Immature natural killer cell (primary cell): Measurements from ENCODE around the gene PSMD6. TPM values are rescaled to one million over a fixed set of nuclear protein-coding genes. Genes with fewer than 3 reads are reported as not detected.
A peak's percentile ranks its signal among the peaks of the same experiment; 100 is the strongest.

Experiments used
- DNase-seq, 3 donors: peaks; one replicate each; pipeline ENCODE4 v3.0.0; 2022; ENCODE audit warnings: mixed read lengths in 1 of 3
- H3K27ac Mint-ChIP-seq, 6 donors: one replicate each; pipeline ENCODE4 v1.8.0; 2020; ENCODE audit warnings: mixed read lengths in 6 of 6, mild to moderate bottlenecking in 5 of 6, inconsistent platforms in 4 of 6, moderate library complexity in 3 of 6
- H3K27me3 Mint-ChIP-seq, 3 donors: one replicate each; pipeline ENCODE4 v1.8.0; 2020 to 2021; ENCODE audit warnings: low read depth in 3 of 3, mild to moderate bottlenecking in 3 of 3, mixed read lengths in 3 of 3, moderate library complexity in 3 of 3, inconsistent platforms in 1 of 3
- H3K36me3 Mint-ChIP-seq, 3 donors: one replicate each; pipeline ENCODE4 v1.8.0; 2020; ENCODE audit warnings: mixed read lengths in 3 of 3, inconsistent platforms in 2 of 3, mild to moderate bottlenecking in 2 of 3
- H3K4me1 Mint-ChIP-seq, 2 donors: one replicate each; pipeline ENCODE4 v1.8.0; 2020; ENCODE audit warnings: inconsistent platforms in 2 of 2, mild to moderate bottlenecking in 2 of 2, mixed read lengths in 2 of 2, moderate library complexity in 1 of 2
- H3K4me3 Mint-ChIP-seq, 5 donors: one replicate each; pipeline ENCODE4 v1.8.0; 2020; ENCODE audit warnings: mild to moderate bottlenecking in 5 of 5, mixed read lengths in 5 of 5, inconsistent platforms in 3 of 5, moderate library complexity in 3 of 5
- H3K9me3 Mint-ChIP-seq, 6 donors: one replicate each; pipeline ENCODE4 v1.8.0; 2020; ENCODE audit warnings: mild to moderate bottlenecking in 6 of 6, mixed read lengths in 6 of 6, inconsistent platforms in 4 of 6, moderate library complexity in 3 of 6
- polyA plus RNA-seq, 3 donors: library from polyadenylated mRNA; unstranded; fragments of 300-500 nt; fragmentation: Illumina TruSeq; gene quantifications; one replicate each; pipeline ENCODE4 v1.2.3, GENCODE V29; 2021

Gene PSMD6
- 100 to 1,000 TPM in 2 of 3 donors, 10 to 100 TPM in 1; 92.3 to 161 (median 124) TPM for polyA plus RNA-seq

DNA sequence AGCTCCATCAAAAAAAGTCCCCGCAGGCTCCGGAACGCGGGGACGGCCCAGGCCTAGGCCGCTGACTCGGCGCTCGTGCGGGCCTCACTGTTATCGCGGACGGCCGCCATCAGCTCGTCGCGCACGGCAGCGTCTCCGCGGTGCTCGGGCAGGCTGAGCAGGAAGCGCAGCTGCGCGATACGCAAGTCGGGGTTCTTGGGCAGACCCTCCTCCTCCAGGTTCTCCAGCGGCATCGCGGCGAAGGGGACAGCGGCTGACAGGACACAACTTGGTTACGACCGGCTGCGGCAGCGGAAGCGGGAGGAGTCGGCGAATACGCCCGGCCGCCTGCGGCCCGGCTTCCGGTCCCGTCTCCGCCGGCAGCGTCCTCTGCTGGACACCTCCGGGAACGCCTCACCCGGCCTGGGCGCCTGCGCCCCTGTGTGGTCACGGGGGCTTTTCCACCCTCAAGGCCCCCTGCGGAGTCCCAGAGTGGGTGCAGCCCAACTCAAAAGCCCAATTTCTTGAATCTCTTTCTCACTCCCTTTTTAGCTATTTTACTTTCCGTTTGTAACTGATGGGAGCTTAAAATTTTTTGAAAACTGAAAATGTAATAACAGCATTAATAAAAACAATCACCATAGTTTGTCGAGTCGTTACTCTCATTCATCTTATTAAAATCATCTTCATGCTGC lies at the start of gene PSMD6:
Gene PSMD6 (minus strand): TSS at position 308 of the 674 bp plus-strand sequence. CDS start 75 bp downstream, at position 233.
- Mint-ChIP-seq H3K27me3 (peaks cover 8 to 11% (median 10%) of the 10 kb centered on the region in 3 donors), H3K4me1 (peaks cover 29 to 48% of the 10 kb centered on the region in 2 donors), H3K27ac (peak within 1 kb of the TSS; percentile 80 to 93 (median 88)), H3K36me3 (peaks cover 5 to 9% (median 8%) of the 10 kb centered on the region in 3 donors), H3K4me3 (peak within 1 kb of the TSS; percentile 88 to 89 (median 88)), H3K9me3 (no peaks in the 10 kb centered on the region)
- peak; percentile 91 to 93 (median 92) for DNase-seq

DNA sequence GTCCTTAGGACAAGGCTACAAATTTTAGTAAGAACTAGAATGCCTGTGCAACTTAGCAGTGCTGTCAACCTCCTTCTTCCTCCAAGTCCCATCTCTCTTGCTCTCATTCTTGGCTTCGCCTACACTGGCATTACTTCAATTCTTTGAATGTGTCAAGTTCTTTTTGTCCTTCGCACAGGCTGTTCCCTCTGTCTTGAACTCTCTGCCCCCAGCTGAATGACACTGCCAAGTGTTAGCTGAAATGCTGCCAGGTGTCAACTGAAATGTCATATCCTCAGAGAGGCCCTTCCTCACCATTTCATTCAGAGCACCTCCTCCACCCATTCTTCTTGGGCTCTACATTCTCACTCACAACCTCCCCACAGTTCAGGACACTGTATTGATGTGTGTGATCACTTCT lies 48.8 kb upstream of the PSMD6 start:
- H3K36me3 Mint-ChIP-seq = no peaks in the 10 kb centered on the region
- H3K27me3 Mint-ChIP-seq = peaks cover under 1 to 8% (median 6%) of the 10 kb centered on the region in 3 donors
- no peak overlapping the region for H3K4me3 Mint-ChIP-seq
- DNase-seq = no peak
- H3K4me1 Mint-ChIP-seq = no peaks in the 10 kb centered on the region
- peaks cover 0 to 2% (median 0%) of the 10 kb centered on the region in 6 donors for H3K9me3 Mint-ChIP-seq
- no peak overlapping the region for H3K27ac Mint-ChIP-seq

DNA sequence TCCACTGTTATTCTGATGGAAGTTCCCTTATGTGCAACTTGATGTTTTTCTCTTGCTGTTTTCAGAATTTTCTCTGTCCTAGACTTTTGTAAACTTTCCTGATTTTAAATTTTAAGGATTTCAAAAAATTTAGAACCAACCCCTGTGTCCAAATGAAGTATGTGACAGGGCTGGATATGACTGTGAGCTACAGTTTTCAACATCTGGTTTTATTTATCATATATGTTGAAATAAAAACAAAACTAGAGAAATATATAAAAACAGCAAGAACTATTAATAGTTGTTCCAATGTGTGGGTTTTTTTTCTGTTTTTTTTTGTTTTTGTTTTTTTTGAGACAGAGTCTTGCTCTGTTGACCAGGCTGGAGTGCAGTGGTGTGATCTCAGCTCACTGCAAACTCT lies 47.4 kb upstream of the PSMD6 start:
- Mint-ChIP-seq H3K9me3 (peaks cover 0 to 2% (median 0%) of the 10 kb centered on the region in 6 donors), H3K27ac (no peak overlapping the region), H3K36me3 (no peaks in the 10 kb centered on the region), H3K4me1 (no peaks in the 10 kb centered on the region), H3K4me3 (no peak overlapping the region), H3K27me3 (peaks cover 0 to 11% (median 6%) of the 10 kb centered on the region in 3 donors)
- no peak for DNase-seq

DNA sequence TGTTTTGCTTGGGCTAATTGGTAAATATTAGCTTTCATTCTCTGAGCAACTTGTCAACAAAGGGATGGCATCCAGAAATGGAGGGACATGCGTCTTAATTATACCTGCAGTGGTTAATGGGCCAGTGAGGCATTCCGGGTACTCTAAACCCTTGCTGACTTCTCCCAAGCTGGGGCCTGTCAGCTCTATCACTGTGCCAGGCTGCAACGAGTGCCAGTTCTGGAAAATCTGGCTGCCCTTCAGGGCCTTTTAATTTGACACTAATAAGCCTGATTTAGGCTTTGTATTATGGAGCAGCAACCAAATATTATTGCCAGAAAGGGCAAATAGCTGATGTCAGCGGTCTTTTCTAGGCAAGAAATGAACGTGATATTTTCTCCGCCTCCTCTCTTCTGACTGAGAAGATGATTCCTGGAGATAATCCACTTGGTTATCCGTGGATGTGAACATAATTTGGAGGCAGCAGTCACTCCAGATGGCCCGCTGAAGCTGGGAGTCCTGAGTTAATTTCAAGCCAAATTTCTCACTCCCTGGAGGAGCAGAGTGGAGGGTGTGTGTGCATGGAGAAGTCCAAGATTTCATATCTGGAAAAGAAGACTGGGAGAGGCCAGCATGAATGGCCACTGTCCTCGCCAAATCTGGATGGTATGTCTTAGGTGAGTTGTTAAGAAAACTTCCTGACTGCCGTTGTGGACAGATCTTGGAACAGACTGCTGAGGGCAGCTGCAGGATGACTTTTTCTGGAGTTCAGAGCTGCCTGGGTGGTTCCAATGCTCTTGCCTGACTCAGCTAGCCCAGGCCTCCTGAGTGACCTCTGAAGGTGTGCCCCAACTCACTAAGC lies 44.4 kb upstream of the PSMD6 start:
- no peaks in the 10 kb centered on the region for H3K36me3 Mint-ChIP-seq
- H3K4me1 Mint-ChIP-seq = no peaks in the 10 kb centered on the region
- H3K27me3 Mint-ChIP-seq = peaks cover 2 to 6% (median 6%) of the 10 kb centered on the region in 3 donors
- H3K27ac Mint-ChIP-seq = no peak overlapping the region
- DNase-seq = no peak
- no peak overlapping the region for H3K4me3 Mint-ChIP-seq
- H3K9me3 Mint-ChIP-seq = peaks cover 0 to 1% (median 0%) of the 10 kb centered on the region in 6 donors

DNA sequence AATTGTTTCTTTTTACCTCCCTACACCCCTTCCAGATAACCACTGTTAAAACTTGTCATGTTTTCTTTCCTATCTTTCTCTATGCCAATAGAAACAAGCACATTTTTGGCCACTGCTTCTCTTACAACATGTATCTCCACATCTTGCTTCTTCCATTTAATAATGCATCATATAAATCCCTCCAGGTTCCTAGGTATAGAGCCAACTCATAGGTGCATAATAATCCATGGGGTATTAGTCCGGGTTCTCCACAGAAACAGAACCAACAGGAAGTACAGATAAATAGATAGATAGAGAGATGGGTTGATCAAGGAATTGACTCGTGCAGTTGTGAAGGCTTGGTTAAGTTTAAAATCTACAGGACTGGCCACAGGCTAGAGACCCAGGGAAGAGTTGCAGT lies 41.5 kb upstream of the PSMD6 start:
- Mint-ChIP-seq H3K36me3 (no peaks in the 10 kb centered on the region), H3K27ac (no peak overlapping the region), H3K4me1 (no peaks in the 10 kb centered on the region), H3K4me3 (no peak overlapping the region), H3K27me3 (peaks cover 2 to 6% (median 6%) of the 10 kb centered on the region in 3 donors), H3K9me3 (peaks cover 0 to 1% (median 0%) of the 10 kb centered on the region in 6 donors)
- no peak for DNase-seq

DNA sequence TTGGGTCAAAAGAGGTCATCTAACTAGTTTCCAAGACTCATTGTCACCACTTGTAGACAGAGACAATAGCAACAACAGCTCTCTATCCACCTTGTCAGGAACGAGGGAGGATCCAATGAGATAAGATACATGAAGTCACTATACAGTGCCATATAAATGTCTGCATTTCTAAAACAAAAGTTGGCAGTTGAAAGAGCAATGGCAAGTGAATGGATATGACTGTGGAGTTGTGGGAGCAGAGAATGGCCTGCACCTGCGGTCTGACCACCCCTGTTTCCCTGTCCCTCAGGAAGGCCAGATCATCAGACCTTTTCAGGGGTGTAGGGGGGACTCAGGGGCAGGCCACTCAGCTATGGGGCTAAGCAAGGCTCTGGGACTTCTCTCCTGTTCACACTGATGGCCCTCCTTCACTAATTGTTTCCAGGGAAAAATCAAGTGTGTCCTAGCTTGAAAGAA lies 40.7 kb upstream of the PSMD6 start:
- peaks cover 3 to 6% (median 4%) of the 10 kb centered on the region in 3 donors for H3K27me3 Mint-ChIP-seq
- peaks cover 0 to 1% (median 0%) of the 10 kb centered on the region in 6 donors for H3K9me3 Mint-ChIP-seq
- no peaks in the 10 kb centered on the region for H3K4me1 Mint-ChIP-seq
- H3K36me3 Mint-ChIP-seq = no peaks in the 10 kb centered on the region
- H3K4me3 Mint-ChIP-seq = no peak overlapping the region
- H3K27ac Mint-ChIP-seq = no peak overlapping the region
- no peak for DNase-seq

DNA sequence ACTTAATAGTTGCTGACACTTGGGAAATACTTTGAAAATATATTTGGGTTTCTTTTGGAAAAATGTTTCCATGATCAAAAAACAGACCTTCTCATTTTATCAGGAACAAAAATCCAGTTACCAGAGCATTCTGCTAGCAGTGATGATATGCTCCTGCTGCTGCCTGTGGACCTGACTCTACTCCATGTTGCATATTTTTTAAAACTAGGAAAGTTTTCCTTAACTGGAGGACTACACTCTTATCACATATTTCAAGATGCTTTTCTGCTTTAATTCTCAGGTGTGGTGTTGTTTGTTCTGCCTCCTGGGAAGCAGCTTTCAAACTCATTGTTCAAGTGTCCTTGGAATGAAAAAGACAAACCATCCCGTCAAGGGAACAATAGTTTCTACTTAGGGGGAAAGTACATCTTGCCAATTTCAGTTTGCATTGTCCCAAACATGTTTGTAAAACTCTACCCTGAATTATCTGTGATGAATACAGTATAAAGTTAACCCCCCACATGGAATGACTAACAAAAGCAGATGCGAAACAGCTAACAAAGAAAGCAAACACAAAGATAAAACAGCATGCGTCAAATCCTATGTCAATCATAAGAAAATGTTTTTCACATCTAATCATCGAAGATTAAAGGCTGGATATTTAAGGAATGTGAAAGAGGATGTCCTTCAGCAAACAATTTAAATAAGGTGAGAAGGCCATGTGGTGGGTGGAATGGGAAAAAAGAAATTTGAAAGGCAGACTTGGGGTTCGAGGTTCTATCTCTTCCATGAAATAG lies 40.1 kb upstream of the PSMD6 start:
- no peaks in the 10 kb centered on the region for H3K4me1 Mint-ChIP-seq

DNA sequence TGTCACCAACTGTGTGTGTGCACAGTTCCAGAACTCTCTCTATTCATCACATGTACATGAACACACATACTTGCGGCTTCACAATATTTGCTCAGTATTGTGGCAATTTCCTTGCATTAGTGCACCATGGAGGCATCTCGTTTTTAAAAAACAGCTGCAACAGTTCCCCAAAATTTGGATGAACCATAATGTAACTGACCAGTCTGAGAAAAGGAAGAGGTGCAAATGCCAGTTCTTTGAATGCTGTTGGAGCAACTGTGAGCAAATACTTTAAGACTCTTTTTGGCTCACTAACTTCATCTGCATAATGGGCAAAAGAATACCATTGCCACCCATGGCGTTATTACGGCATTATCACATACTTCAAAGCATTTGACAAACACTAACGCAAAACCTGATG lies 38.3 kb upstream of the PSMD6 start:
- Mint-ChIP-seq H3K9me3 (no peaks in the 10 kb centered on the region), H3K27ac (no peak overlapping the region), H3K27me3 (peaks cover 3 to 19% (median 5%) of the 10 kb centered on the region in 3 donors), H3K36me3 (no peaks in the 10 kb centered on the region), H3K4me3 (no peak overlapping the region), H3K4me1 (no peaks in the 10 kb centered on the region)
- no peak for DNase-seq

More for the DNA sequence above, 40.1 kb upstream of the PSMD6 start:
- no peak for DNase-seq
- no peak overlapping the region for H3K4me3 Mint-ChIP-seq
- H3K27ac Mint-ChIP-seq = no peak overlapping the region
- no peaks in the 10 kb centered on the region for H3K36me3 Mint-ChIP-seq
- peaks cover 0 to 1% (median 0%) of the 10 kb centered on the region in 6 donors for H3K9me3 Mint-ChIP-seq
- H3K27me3 Mint-ChIP-seq = peaks cover 3 to 8% (median 4%) of the 10 kb centered on the region in 3 donors

DNA sequence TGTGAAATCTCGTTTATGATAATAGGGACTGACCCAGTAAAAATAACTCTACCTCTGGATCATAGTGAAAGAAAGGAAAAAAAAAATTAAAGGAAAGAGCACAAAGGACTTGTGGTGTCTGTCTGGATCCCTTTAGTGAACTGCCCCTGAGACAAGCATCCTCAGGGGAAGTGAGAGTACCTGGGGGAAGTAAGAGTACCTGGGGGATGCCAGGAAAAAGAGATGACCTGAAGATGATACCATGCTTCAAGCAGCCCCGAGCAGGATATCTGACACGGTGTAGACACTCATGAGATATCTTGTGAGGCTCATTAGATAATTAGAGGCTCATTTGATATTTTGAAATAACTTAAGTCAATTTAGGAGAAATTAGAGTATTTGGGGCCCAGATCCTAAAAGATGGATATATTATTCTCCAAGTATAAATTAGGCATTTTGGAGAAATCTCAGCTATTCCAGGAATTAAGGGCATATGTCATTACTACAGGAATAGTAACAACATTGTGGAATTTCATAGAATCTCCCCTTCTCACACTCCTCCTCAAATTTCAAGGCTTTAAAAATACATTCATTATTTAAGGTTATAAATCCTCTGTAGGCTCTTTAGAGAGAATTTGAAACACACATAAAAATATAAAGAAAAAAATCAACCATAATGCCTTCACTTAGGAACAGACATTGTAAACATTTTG lies 36.3 kb upstream of the PSMD6 start:
- no peaks in the 10 kb centered on the region for H3K36me3 Mint-ChIP-seq
- no peak overlapping the region for H3K4me3 Mint-ChIP-seq
- no peaks in the 10 kb centered on the region for H3K9me3 Mint-ChIP-seq
- H3K27me3 Mint-ChIP-seq = peaks cover 6 to 17% (median 10%) of the 10 kb centered on the region in 3 donors
- H3K27ac Mint-ChIP-seq = no peak overlapping the region
- H3K4me1 Mint-ChIP-seq = no peaks in the 10 kb centered on the region
- no peak for DNase-seq

DNA sequence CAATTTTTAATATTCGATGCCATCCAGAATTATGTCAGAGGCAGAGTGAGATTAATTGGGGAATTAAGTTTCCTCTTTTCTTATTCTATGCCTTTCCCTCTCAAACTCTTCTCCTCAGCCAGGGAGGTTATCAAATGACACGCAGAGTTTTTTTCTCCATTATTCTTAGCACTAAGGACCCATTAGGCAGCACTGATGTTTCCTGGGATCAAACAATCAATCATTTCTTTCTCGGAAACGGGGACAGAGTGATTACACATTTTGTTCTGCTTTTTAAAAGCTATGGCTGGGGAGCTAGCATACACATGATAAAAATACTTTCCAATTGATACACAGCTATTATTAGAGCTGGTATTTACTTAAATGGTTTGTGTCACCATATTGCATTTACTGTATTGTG lies 35.3 kb upstream of the PSMD6 start:
- H3K27me3 Mint-ChIP-seq = peaks cover 10 to 17% (median 11%) of the 10 kb centered on the region in 3 donors
- H3K27ac Mint-ChIP-seq = no peak overlapping the region
- no peaks in the 10 kb centered on the region for H3K4me1 Mint-ChIP-seq
- no peak for DNase-seq
- H3K36me3 Mint-ChIP-seq = no peaks in the 10 kb centered on the region
- no peak overlapping the region for H3K4me3 Mint-ChIP-seq
- H3K9me3 Mint-ChIP-seq = no peaks in the 10 kb centered on the region

DNA sequence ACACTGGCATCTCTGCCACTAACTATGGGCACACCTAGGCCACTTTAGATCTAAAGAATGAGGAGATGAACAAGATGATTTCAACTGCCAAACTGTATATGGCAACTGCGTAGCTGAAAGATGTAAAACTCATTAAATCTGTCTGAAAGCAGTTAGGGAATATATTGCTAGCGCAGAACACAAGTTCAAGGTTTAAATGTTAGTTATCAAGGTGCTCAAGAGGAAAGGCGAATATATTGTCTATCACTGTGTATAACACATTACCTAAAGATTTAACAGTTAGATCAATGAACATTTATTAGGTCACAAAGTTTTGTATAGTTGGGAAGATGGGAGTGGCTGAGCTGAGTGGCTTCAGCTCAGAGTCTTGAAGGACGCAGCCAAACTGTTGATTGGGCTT lies 33.9 kb upstream of the PSMD6 start:
- peaks cover 8 to 18% (median 11%) of the 10 kb centered on the region in 3 donors for H3K27me3 Mint-ChIP-seq
- no peak overlapping the region for H3K27ac Mint-ChIP-seq
- no peak for DNase-seq

DNA sequence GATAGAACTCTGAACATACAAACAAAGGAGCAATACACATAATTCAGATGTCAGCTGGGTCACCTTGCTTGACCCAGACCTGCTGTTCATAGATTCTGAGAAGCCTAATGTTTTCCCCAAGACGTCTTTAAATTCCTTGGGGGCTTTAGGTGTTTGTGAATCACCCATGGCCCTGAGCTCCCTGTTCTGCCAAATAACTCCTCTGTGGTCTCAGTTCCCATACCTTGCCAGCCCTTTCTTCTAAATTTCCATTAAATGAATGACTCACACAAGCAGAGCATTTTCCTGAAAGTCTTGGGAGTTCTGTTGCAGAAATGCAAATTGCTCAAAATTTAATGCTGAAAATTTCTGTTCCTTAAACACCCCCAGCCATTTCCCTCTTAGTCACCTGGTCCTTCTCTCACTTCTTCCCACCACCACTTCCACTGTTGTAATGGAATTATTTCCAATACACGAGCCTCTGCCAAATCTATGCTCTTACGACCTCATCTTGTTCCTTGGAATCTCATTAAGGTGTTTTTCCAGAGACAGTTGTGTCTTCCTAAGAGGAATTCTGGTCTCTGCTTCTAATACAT lies 33.4 kb upstream of the PSMD6 start:
- no peak overlapping the region for H3K4me3 Mint-ChIP-seq
- H3K4me1 Mint-ChIP-seq = no peaks in the 10 kb centered on the region
- no peaks in the 10 kb centered on the region for H3K36me3 Mint-ChIP-seq
- H3K27me3 Mint-ChIP-seq = peaks cover 8 to 18% (median 11%) of the 10 kb centered on the region in 3 donors
- no peaks in the 10 kb centered on the region for H3K9me3 Mint-ChIP-seq
- no peak overlapping the region for H3K27ac Mint-ChIP-seq
- no peak for DNase-seq

More for the DNA sequence above, 33.9 kb upstream of the PSMD6 start:
- Mint-ChIP-seq H3K4me3 (no peak overlapping the region), H3K9me3 (no peaks in the 10 kb centered on the region), H3K4me1 (no peaks in the 10 kb centered on the region), H3K36me3 (no peaks in the 10 kb centered on the region)

DNA sequence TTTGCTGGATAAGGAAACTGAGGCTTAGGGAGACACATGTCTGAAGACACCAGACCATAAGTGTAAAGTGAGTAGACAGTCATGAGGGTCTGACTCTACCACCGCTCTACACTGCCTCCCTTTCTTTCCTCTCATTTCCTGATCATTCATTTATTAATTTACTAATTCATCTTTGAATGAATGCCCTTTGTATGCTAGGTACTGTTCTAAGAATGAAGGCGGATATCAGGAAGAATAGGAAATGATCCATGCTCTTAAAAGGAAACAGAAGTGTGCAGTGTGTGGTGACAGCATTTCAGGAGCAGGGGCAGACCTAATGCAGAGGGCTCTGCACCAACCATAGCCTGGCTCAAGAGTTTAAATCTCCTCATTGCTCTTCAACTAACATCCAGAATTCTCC lies 31.8 kb upstream of the PSMD6 start:
- H3K4me3 Mint-ChIP-seq = no peak overlapping the region
- no peaks in the 10 kb centered on the region for H3K4me1 Mint-ChIP-seq
- no peaks in the 10 kb centered on the region for H3K9me3 Mint-ChIP-seq
- DNase-seq = no peak
- H3K27me3 Mint-ChIP-seq = peaks cover 8 to 15% (median 11%) of the 10 kb centered on the region in 3 donors
- no peak overlapping the region for H3K27ac Mint-ChIP-seq
- no peaks in the 10 kb centered on the region for H3K36me3 Mint-ChIP-seq
